Activated CD4-positive, alpha-beta T cell treated with anti-CD3 and anti-CD28 coated beads for 36 hours (primary cell): ENCODE measurements around the gene CALU. TPM values are rescaled to one million over a fixed set of nuclear protein-coding genes. Genes with fewer than 3 reads are reported as not detected.

Experiments
- ATAC-seq: fragments of 200-7000 bp; cut with Tn5 transposase; one replicate; pipeline ENCODE4 v1.10.0; 2021; ENCODE audit warnings: mild to moderate bottlenecking, moderate library complexity
- CTCF ChIA-PET: fragments of 350-600 bp; sonication (Branson Sonifier 250); formaldehyde crosslinking; loops from one replicate; lab custom pipeline; 2021; ENCODE audit warnings: antibody characterized with exemption; lab: Charles Lee
- POLR2A ChIA-PET: fragments of 350-600 bp; sonication (Branson Sonifier 250); formaldehyde crosslinking; loops from one replicate; lab custom pipeline; 2021; ENCODE audit warnings: antibody characterized with exemption, inconsistent platforms; lab: Charles Lee
- DNase-seq: peaks from one replicate; pipeline ENCODE4 v3.0.0-alpha.2; 2020
- H3K27ac Mint-ChIP-seq: one replicate; pipeline ENCODE4 v1.8.0; 2021; ENCODE audit warnings: mixed read lengths
- H3K27me3 Mint-ChIP-seq: one replicate; pipeline ENCODE4 v1.8.0; 2021; ENCODE audit warnings: mixed read lengths
- H3K36me3 Mint-ChIP-seq: one replicate; pipeline ENCODE4 v1.8.0; 2021; ENCODE audit warnings: low read depth, mixed read lengths
- H3K4me1 Mint-ChIP-seq: one replicate; pipeline ENCODE4 v1.8.0; 2021; ENCODE audit warnings: mixed read lengths
- H3K4me3 Mint-ChIP-seq: one replicate; pipeline ENCODE4 v1.8.0; 2021; ENCODE audit warnings: mild to moderate bottlenecking, moderate library complexity, mixed read lengths
- H3K9me3 Mint-ChIP-seq: one replicate; pipeline ENCODE4 v1.8.0; 2021; ENCODE audit warnings: low read depth, mixed read lengths
- intact Hi-C, 2 experiments: fragments of 100-400 bp; cut with DNase I in 1 of 2; cut with micrococcal nuclease in 1 of 2; formaldehyde crosslinking; loops; one replicate each; pipeline versions ENCODE4 v1.14.2 to v1.15.1; 2022 to 2024; cut with DNase I, micrococcal nuclease
- total RNA-seq, 2 experiments: library from RNA; stranded (reverse); gene quantifications; one replicate each; pipeline ENCODE4 v1.2.3, GENCODE V29; 2021

CALU gene
- total RNA-seq, 2 experiments from 2014 or later: 32.9 to 33.8 TPM

DNA sequence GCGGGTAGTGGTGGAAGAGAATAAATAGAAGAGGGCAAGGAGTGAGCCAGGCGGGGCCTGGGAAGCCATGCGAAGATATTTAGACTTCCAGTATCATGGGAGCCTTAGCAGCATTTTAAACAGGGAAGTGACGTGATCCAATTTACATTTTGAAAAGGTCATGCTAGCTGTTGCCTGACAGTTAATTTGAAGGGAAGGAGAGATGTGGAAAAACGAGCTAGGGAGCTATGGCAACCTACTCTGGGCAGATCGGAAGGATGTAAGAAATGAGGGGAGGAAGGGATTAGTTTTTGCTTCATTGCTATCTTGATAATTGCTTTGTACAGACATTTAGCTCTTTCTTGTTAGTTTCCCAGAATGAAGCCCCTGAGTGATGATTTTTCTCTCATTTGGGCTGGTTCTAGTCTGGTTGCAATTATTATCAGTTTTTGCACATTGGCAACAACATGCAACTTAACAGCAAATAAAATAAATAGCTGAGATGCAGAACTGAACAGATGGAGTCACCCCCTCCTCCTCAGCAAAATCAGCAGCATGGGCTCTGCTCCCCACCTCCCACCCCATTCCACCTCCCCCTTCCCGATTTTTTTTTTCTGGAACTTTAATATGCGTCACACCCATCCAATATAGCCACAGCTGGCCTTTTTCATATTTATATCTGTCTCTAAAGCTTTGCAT lies 13.0 kb upstream of the CALU start:
- H3K27ac Mint-ChIP-seq: no peak overlapping the region
- intact Hi-C loops: no loop called here
- DNase-seq (no peak), ATAC-seq (no peak)
- H3K4me3 Mint-ChIP-seq: no peak overlapping the region
- no peaks in the 10 kb centered on the region for H3K4me1 Mint-ChIP-seq
- peaks cover 12% of the 10 kb centered on the region for H3K27me3 Mint-ChIP-seq
- ChIA-PET CTCF (interaction anchor here (0.6 to 1.4 kb wide), 4 partner anchors 13 to 272 kb away, joined by 3 to 4 read pairs (median 3); partner anchors contain the start of gene CALU), POLR2A (no interaction called here)
- no peaks in the 10 kb centered on the region for H3K9me3 Mint-ChIP-seq
- no peaks in the 10 kb centered on the region for H3K36me3 Mint-ChIP-seq

DNA sequence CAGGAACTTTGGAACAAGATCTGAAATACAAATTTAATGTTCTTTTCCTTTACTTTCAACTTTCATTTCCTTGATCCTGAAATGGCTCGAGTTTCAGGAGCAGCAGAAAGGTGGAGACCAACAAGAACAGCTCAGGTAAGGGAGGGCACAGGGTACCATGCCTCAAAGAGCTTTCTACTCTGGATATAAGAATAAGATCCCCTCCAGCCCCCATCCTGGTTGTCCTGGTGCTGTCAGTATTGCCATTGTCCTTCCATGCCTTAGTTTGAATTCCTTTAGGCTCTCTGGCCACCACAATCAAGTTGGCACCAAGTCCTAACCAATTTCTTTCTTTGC lies 12.5 kb upstream of the CALU start:
- ATAC-seq (no peak), DNase-seq (no peak)
- POLR2A ChIA-PET: no interaction called here
- Mint-ChIP-seq H3K4me1 (no peaks in the 10 kb centered on the region), H3K27me3 (peaks cover 14% of the 10 kb centered on the region), H3K27ac (no peak overlapping the region), H3K9me3 (no peaks in the 10 kb centered on the region), H3K4me3 (no peak overlapping the region), H3K36me3 (no peaks in the 10 kb centered on the region)
- intact Hi-C loops: no loop called here
- CTCF ChIA-PET: interaction anchor here (0.6 to 1.4 kb wide), 3 partner anchors 12 to 273 kb away, joined by 3 to 4 read pairs (median 3); partner anchors contain the start of gene CALU

DNA sequence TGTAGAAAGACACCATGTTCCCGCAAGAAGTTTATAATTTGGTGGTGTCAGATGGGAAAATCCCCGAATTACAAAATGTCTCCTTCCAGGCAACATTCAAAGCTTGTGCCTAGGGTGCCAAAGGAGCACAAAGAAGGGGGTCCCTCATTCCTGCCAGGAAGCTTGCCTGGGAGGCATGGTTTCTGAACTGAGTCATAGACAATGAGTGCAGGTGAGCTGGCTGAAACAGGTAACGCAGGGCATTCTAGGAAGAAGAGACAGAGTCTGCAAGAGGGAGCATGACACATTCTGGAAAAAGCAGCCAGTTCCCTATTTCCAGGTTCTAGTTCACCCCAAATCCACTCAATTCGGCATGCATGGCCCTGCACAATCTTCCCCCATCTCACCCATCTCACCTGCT lies 11.9 kb upstream of the CALU start:
- CTCF ChIA-PET: interaction anchor here (0.8 to 1.4 kb wide), 2 partner anchors 12 to 14 kb away, joined by 3 to 4 read pairs; partner anchors contain the start of gene CALU
- ATAC-seq (no peak), DNase-seq (no peak)
- no peaks in the 10 kb centered on the region for H3K36me3 Mint-ChIP-seq
- peaks cover 15% of the 10 kb centered on the region for H3K27me3 Mint-ChIP-seq
- intact Hi-C loops: no loop called here
- no peak overlapping the region for H3K27ac Mint-ChIP-seq
- H3K9me3 Mint-ChIP-seq: no peaks in the 10 kb centered on the region
- no peak overlapping the region for H3K4me3 Mint-ChIP-seq
- no peaks in the 10 kb centered on the region for H3K4me1 Mint-ChIP-seq
- POLR2A ChIA-PET: no interaction called here

DNA sequence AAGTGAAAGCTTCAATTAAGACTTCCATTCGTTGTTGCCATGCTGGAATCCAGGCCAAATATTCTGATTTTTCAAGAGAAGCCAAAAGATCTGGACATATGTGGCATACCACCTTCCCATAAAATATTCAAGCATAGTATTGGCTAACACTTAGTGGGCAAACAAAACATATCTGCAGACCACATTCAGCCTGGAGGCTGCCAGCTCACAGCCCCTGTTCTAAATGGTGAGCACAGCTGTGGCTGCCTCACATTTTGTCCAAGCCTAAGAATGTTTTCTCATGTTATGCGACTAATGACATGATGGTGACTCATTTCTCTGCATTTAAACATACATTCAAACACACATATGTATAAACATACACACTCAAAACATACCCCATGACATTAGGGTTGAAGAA lies 10.6 kb upstream of the CALU start:
- peak; percentile 26 for ATAC-seq
- Mint-ChIP-seq H3K36me3 (no peaks in the 10 kb centered on the region), H3K4me1 (no peaks in the 10 kb centered on the region), H3K27ac (no peak overlapping the region), H3K4me3 (no peak overlapping the region), H3K9me3 (no peaks in the 10 kb centered on the region), H3K27me3 (peaks cover 15% of the 10 kb centered on the region)
- intact Hi-C loops: no loop called here
- POLR2A ChIA-PET: no interaction called here
- DNase-seq: no peak
- CTCF ChIA-PET: interaction anchor here (1.4 kb wide), 1 partner anchor 9 kb away, joined by 3 read pairs; no protein-coding TSS in a partner anchor

DNA sequence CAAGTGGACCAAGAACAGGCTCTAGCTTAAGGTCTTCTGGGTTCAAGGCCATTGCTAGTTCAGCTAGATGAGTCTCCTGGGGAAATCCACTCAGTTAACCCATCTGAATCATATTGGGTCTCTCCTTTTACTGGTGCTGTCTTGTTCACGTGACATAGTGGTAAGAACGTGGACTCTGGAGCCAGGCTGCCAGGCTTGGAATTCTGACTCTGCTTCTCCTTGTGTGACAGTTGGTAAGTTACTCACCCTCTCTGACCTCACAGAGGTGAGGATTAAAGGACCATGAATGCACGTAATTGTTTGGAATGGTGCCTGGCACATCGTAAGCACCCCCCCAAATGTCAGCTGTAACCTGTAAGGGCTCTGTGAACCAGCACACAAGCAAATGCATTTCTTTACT lies 9.7 kb upstream of the CALU start:
- no peaks in the 10 kb centered on the region for H3K4me1 Mint-ChIP-seq
- ChIA-PET CTCF (interaction anchor here (1.4 kb wide), 1 partner anchor 8 kb away, joined by 3 read pairs; no protein-coding TSS in a partner anchor), POLR2A (no interaction called here)
- no peak overlapping the region for H3K4me3 Mint-ChIP-seq
- DNase-seq (no peak), ATAC-seq (no peak)
- H3K27ac Mint-ChIP-seq: no peak overlapping the region
- intact Hi-C loops: no loop called here
- peaks cover 13% of the 10 kb centered on the region for H3K27me3 Mint-ChIP-seq
- no peaks in the 10 kb centered on the region for H3K36me3 Mint-ChIP-seq
- no peaks in the 10 kb centered on the region for H3K9me3 Mint-ChIP-seq

DNA sequence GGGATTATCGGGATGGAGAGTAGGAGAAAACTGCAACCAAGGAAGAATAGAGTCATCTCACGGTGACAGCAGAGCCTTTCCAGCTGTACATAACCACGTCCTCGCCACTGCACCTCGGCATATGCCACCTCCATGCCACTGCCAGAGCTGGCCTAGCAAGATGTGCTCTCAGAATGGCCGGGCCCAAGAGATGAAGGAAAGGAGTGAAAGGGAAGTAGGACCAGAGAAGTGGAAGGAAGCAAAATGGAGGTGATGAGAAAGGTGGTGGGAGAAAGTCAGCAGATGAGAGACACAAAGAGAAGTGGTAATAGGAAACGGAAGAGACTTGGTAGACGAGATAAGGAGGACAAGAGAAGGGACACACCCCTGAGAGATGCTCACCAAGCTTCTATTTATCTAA lies 8.0 kb upstream of the CALU start:
- ChIA-PET POLR2A (no interaction called here), CTCF (no interaction called here)
- Mint-ChIP-seq H3K9me3 (no peaks in the 10 kb centered on the region), H3K4me1 (no peaks in the 10 kb centered on the region), H3K27ac (no peak overlapping the region), H3K27me3 (peaks cover 13% of the 10 kb centered on the region), H3K4me3 (no peak overlapping the region), H3K36me3 (no peaks in the 10 kb centered on the region)
- no peak for ATAC-seq
- intact Hi-C loops: loop anchor here in 1 of 2 experiments (10.0 kb wide), 1 partner anchor 704 kb away; the partner anchor contains the start of gene STRIP2
- DNase-seq: no peak

DNA sequence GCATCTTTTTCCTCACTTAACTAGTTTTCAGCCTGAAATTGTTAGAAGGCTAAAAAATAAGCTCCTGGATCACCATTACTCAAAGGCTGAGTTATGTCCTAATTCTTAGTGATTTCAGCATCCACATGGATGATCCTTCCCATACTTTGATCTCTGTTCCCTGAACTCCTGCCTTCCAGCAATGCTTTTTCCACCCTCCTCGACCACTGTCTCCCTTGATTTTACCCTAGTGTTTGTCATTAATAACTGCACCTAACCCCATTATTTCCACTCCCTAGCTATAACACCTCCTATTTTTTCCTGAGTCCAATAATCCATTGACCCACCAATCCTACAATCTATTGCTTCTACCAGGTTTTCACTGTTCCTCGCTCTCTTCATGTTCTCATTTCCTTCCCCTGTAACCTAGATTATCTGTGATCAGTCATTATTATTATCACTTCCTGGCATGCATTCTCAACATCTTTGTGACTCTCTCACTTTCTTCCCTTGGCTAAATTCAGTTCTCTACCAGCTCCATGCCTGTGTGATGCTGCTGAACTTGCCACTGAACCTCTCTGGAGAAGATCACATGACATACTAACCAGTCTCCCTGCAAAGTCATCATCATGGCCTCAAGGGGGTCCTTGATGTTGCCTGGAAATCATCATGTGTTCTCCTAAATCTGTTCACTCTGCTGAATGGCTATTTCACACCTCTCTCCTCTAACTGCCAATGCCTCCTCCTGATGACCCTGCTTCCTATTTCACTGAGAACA lies 6.5 kb upstream of the CALU start:
- ChIA-PET CTCF (interaction anchor here (0.6 to 1.2 kb wide), 3 partner anchors 30 to 359 kb away, joined by 3 to 4 read pairs (median 3); no protein-coding TSS in a partner anchor), POLR2A (no interaction called here)
- H3K4me3 Mint-ChIP-seq: no peak overlapping the region
- H3K36me3 Mint-ChIP-seq: no peaks in the 10 kb centered on the region
- intact Hi-C loops: loop anchor here in 1 of 2 experiments (10.0 kb wide), 1 partner anchor 702 kb away; the partner anchor contains the start of gene STRIP2
- no peaks in the 10 kb centered on the region for H3K4me1 Mint-ChIP-seq
- DNase-seq (no peak), ATAC-seq (no peak)
- H3K9me3 Mint-ChIP-seq: no peaks in the 10 kb centered on the region
- peaks cover 11% of the 10 kb centered on the region for H3K27me3 Mint-ChIP-seq
- no peak overlapping the region for H3K27ac Mint-ChIP-seq

DNA sequence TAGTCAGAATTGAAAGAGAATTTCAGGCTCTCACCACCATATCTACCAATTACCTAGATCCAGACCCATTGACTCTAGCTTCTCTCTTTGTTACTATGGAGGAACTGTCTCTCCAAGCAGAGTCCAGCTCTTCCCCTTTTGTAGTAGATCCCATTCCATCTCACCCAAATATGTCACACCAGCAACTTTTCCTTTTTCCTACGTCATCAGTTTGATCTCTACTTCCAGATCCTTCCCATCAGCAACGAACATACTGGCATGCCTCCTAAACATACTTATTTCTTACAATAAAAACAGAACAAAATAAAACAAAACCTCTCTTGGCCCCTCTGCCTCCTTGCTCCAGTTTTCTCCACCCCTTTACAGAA lies 5.9 kb upstream of the CALU start:
- peaks cover 4% of the 10 kb centered on the region for H3K4me1 Mint-ChIP-seq
- H3K27ac Mint-ChIP-seq: no peak overlapping the region
- DNase-seq (no peak), ATAC-seq (no peak)
- ChIA-PET CTCF (interaction anchor here (1.2 kb wide), 1 partner anchor 31 kb away, joined by 4 read pairs; no protein-coding TSS in a partner anchor), POLR2A (no interaction called here)
- H3K9me3 Mint-ChIP-seq: no peaks in the 10 kb centered on the region
- no peaks in the 10 kb centered on the region for H3K36me3 Mint-ChIP-seq
- no peak overlapping the region for H3K4me3 Mint-ChIP-seq
- intact Hi-C loops: loop anchor here in 1 of 2 experiments (10.0 kb wide), 1 partner anchor 702 kb away; the partner anchor contains the start of gene STRIP2
- H3K27me3 Mint-ChIP-seq: peaks cover 11% of the 10 kb centered on the region

DNA sequence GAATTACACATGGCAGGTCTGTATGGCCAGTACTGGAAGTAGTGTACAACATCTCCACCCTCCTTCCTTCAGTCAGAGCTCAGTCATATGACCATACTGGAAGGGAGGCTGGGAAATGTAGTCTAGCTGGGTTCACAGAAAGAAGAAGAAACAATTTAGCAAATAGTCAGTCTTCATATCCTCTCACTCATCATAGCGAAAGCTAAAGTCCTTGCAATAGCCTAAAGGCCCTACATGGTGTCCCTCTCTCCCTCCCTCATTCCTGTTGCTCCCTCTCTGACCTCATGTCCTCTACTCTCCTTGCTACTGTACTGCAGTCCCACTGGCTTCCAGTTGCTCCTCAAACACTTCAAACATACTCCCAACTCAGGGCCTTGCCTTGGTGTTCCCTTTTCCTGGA lies 4.3 kb upstream of the CALU start:
- Mint-ChIP-seq H3K36me3 (no peaks in the 10 kb centered on the region), H3K4me1 (peaks cover 11% of the 10 kb centered on the region), H3K27ac (no peak overlapping the region), H3K27me3 (peaks cover 11% of the 10 kb centered on the region), H3K4me3 (no peak overlapping the region), H3K9me3 (no peaks in the 10 kb centered on the region)
- DNase-seq (no peak), ATAC-seq (no peak)
- ChIA-PET CTCF (interaction anchor here (1.2 kb wide), 1 partner anchor 308 kb away, joined by 3 read pairs; no protein-coding TSS in a partner anchor), POLR2A (no interaction called here)
- intact Hi-C loops: loop anchor here in 1 of 2 experiments (10.0 kb wide), 1 partner anchor 700 kb away; the partner anchor contains the start of gene STRIP2

DNA sequence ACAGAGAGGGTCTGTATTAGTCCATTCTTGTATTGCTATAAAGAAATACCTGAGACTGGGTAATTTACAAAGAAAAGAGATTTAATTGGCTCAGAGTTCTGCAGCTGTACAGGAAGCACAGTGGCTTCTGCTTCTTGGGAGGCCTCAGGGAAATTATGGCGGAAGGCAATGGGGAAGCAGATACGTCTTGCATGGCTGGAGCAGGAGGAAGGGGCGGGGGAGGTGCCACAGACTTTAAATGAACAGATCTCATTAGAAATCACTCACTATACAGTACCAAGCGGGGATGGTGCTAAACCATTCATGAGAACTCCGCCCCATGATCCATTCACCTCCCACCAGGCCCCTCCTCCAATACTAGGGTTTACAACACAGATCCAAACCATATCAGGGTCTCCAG lies 3.7 kb upstream of the CALU start:
- Mint-ChIP-seq H3K4me1 (peaks cover 14% of the 10 kb centered on the region), H3K27me3 (peaks cover 11% of the 10 kb centered on the region), H3K4me3 (no peak overlapping the region), H3K36me3 (no peaks in the 10 kb centered on the region), H3K9me3 (no peaks in the 10 kb centered on the region), H3K27ac (no peak overlapping the region)
- ATAC-seq (no peak), DNase-seq (no peak)
- intact Hi-C loops: loop anchor here in 1 of 2 experiments (10.0 kb wide), 1 partner anchor 699 kb away; the partner anchor contains the start of gene STRIP2
- ChIA-PET CTCF (interaction anchor here (0.6 to 1.2 kb wide), 2 partner anchors 309 to 334 kb away, joined by 3 read pairs; no protein-coding TSS in a partner anchor), POLR2A (no interaction called here)

DNA sequence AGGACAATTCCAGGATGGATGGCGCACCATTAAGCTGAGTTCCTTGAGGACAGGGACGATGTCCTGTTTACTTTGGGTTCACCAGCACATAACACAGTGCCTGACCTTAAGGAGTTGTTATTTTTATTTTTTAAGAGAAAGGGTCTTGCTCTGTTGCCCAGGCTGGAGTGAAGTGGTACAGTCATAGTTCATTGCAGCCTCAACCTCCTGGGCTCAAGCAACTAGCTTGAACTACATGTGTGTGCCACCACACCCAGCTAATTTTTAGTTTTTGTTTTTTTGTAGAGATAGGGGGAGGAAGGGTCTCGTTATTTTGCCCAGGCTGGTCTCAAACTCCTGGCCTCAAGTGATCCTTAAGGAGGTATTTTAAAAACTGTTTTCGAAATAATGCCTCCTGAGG lies 1.7 kb upstream of the CALU start:
- H3K4me3 Mint-ChIP-seq: no peak overlapping the region
- DNase-seq (no peak), ATAC-seq (no peak)
- CTCF ChIA-PET: interaction anchor here (0.9 to 1.7 kb wide), 5 partner anchors 8 to 263 kb away, joined by 3 to 7 read pairs (median 4); no protein-coding TSS in a partner anchor
- H3K36me3 Mint-ChIP-seq: no peaks in the 10 kb centered on the region
- intact Hi-C loops: loop anchor here in 1 of 2 experiments (10.0 kb wide), 1 partner anchor 697 kb away; the partner anchor contains the start of gene STRIP2
- H3K9me3 Mint-ChIP-seq: no peaks in the 10 kb centered on the region
- peaks cover 30% of the 10 kb centered on the region for H3K4me1 Mint-ChIP-seq
- no peak overlapping the region for H3K27ac Mint-ChIP-seq
- peaks cover 3% of the 10 kb centered on the region for H3K27me3 Mint-ChIP-seq
- POLR2A ChIA-PET: no interaction called here
